ENCODE data around the gene KPNA6.
A peak's percentile ranks its signal among the peaks of the same experiment; 100 is the strongest.

Gene KPNA6

GRCh38 chr1:32091591-32091990, 16.3 kb upstream of the KPNA6 start:
- TF ChIP-seq, protein P1, sequence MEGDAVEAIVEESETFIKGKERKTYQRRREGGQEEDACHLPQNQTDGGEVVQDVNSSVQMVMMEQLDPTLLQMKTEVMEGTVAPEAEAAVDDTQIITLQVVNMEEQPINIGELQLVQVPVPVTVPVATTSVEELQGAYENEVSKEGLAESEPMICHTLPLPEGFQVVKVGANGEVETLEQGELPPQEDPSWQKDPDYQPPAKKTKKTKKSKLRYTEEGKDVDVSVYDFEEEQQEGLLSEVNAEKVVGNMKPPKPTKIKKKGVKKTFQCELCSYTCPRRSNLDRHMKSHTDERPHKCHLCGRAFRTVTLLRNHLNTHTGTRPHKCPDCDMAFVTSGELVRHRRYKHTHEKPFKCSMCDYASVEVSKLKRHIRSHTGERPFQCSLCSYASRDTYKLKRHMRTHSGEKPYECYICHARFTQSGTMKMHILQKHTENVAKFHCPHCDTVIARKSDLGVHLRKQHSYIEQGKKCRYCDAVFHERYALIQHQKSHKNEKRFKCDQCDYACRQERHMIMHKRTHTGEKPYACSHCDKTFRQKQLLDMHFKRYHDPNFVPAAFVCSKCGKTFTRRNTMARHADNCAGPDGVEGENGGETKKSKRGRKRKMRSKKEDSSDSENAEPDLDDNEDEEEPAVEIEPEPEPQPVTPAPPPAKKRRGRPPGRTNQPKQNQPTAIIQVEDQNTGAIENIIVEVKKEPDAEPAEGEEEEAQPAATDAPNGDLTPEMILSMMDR (IDR thresholded peaks at IDR 0.05) = no peak
- peaks cover 46% of the 10 kb centered on the region for H3K36me3 ChIP-seq
- no peaks in the 10 kb centered on the region for H3K9me3 ChIP-seq
- no peaks in the 10 kb centered on the region for H3K27me3 ChIP-seq
- no peak overlapping the region for H3K27ac ChIP-seq
- H3K4me3 ChIP-seq (ENCODE audit: low read depth in 1 of 2, low read length in 1 of 2) = no peak overlapping the region
- H3K4me1 ChIP-seq (ENCODE audit: control insufficient read depth in 1 of 2, insufficient read depth in 1 of 2, low read depth in 1 of 2, low read length in 1 of 2) = peaks cover 12 to 20% of the 10 kb centered on the region in 2 experiments

DNA sequence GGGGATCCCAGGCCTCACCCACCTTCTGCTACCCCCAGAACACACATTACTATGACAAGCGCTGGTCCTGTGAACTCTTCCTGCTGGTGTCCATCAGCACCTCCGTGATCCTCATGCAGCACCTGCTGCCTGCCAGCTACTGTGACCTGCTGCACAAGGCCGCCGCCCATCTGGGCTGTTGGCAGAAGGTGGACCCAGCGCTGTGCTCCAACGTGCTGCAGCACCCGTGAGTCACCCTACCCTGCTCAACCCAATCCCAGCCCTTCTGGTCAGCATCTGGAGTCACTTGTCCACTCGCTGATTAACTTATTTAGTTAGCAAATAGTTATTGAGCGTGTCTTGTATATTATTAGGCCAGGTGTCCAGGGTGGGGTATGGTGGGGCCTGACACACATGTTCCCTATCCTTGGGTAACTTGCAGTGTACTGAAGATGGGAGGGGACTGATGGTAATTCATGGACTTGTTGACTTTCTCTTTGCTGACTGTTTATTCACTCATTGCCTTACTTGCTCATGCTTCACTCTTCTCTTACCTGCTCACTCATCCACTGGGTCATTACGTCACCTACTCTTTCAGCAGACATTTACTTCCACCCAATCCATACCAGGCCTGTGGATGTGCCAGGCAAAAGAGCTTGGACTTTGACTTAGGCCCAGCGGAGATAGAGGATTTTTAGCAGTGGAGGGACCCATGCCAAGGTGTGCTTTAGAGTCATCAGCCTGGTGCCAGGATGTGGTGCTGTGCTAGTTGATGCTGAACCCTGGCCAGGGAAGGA, 12.9 kb upstream of the KPNA6 start:
- peaks cover 50% of the 10 kb centered on the region for H3K36me3 ChIP-seq
- H3K9me3 ChIP-seq = no peaks in the 10 kb centered on the region
- H3K27ac ChIP-seq = no peak overlapping the region
- TF ChIP-seq, protein P1 (IDR thresholded peaks at IDR 0.05) = no peak
- no peak overlapping the region for H3K4me3 ChIP-seq (ENCODE audit: low read depth in 1 of 2, low read length in 1 of 2)
- peaks cover 12 to 20% of the 10 kb centered on the region in 2 experiments for H3K4me1 ChIP-seq (ENCODE audit: control insufficient read depth in 1 of 2, insufficient read depth in 1 of 2, low read depth in 1 of 2, low read length in 1 of 2)
- H3K27me3 ChIP-seq = no peaks in the 10 kb centered on the region

DNA sequence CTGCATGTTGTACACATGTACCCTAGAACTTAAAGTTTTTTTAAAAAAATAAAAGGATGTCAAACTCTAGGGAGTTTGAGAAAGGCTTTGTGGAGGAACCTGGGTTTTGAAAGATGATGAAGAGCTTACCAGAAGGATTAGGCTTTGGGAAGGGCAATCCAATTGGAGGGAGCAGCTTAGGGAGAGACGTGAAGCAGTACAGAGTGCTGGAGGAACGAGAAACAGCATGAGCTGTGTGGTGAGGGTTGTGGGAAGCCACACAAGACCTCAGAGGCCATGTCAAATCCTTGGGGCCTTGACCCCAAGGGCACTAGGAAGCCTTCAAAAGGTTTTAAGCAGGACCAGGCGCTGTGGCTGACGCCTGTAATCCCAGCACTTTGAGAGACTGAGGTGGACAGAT, 8.4 kb upstream of the KPNA6 start:
- no peaks in the 10 kb centered on the region for H3K27me3 ChIP-seq

DNA sequence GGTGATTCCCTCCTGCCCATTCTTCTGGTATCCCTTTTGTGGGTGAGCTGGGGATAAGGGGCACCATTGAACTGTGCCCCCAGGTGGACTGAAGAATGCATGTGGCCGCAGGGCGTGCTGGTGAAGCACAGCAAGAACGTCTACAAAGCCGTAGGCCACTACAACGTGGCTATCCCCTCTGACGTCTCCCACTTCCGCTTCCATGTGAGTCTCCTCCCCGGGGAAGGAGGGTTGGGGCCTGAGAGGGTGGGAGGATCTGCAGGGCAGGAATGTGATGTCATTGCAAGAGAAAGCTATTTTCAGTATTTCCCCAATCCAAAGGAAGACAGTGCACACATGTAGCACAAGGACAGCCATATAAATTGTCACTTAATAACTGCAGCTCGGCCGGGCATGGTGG, 7.5 kb upstream of the KPNA6 start:
- Histone ChIP-seq H3K9me3 (no peaks in the 10 kb centered on the region), H3K4me1 (ENCODE audit: control insufficient read depth in 1 of 2, insufficient read depth in 1 of 2, low read depth in 1 of 2, low read length in 1 of 2) (peaks cover 21 to 22% of the 10 kb centered on the region in 2 experiments), H3K27ac (no peak overlapping the region), H3K36me3 (peaks cover 19% of the 10 kb centered on the region), H3K27me3 (no peaks in the 10 kb centered on the region), H3K4me3 (ENCODE audit: low read depth in 1 of 2, low read length in 1 of 2) (no peak overlapping the region)
- TF ChIP-seq, protein P1 (IDR thresholded peaks at IDR 0.05) = no peak

More for the DNA sequence above, 8.4 kb upstream of the KPNA6 start:
- Histone ChIP-seq H3K27ac (no peak overlapping the region), H3K4me1 (ENCODE audit: control insufficient read depth in 1 of 2, insufficient read depth in 1 of 2, low read depth in 1 of 2, low read length in 1 of 2) (peaks cover 17 to 22% of the 10 kb centered on the region in 2 experiments), H3K36me3 (peaks cover 29% of the 10 kb centered on the region), H3K9me3 (no peaks in the 10 kb centered on the region), H3K4me3 (ENCODE audit: low read depth in 1 of 2, low read length in 1 of 2) (no peak overlapping the region)
- TF ChIP-seq, protein P1 (IDR thresholded peaks at IDR 0.05) = no peak

- TF ChIP-seq, protein P1 (IDR thresholded peaks at IDR 0.05) = no peak
- no peaks in the 10 kb centered on the region for H3K9me3 ChIP-seq
- H3K36me3 ChIP-seq = peaks cover 12% of the 10 kb centered on the region
- peaks cover 28 to 29% of the 10 kb centered on the region in 2 experiments for H3K4me1 ChIP-seq (ENCODE audit: control insufficient read depth in 1 of 2, insufficient read depth in 1 of 2, low read depth in 1 of 2, low read length in 1 of 2)
- peak overlapping the region; percentile 52 for H3K27ac ChIP-seq
- H3K4me3 ChIP-seq (ENCODE audit: low read depth in 1 of 2, low read length in 1 of 2) = no peak overlapping the region
- H3K27me3 ChIP-seq = no peaks in the 10 kb centered on the region
These were observed 6.8 kb upstream of the KPNA6 start for GRCh38 chr1:32100807-32101708.

All from neutrophil (primary cell).